Measurements from ENCODE around the gene BBS9.
"Not testable (repeated sequence)": the region's sequence is repeated elsewhere in the genome, so short reads cannot be mapped to it uniquely, and the experiment has no call there.

BBS9 gene

GRCh38 chr7:33503736-33504135 is 374.4 kb downstream of the BBS9 start:
- DNase-seq (ENCODE audit: low read depth), result no peak
- H3K4me3 ChIP-seq (ENCODE audit: low read depth, low read length), result no peak overlapping the region
- no peak for TF ChIP-seq CTCF (IDR thresholded peaks at IDR 0.05; ENCODE audit: control insufficient read depth, extremely low read depth, insufficient read depth)

DNA sequence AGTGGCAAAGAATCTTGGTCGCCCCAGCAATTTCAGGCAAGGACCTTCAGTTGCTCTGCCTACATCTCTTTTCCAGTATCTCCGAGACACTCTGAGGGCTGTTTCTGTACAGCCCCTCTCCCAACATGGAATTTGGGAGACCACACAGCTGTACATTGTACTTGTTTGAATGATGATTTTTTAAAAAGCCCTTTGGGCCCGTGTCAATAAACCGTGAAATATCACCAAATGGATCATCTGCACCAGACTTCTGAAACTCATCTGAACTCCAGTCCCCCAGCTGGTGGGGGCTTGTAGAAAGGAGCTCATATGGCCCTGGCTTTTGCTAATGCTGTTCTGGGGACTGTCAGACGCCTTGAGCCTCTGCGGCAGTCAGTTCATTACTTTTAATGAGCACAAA is 374.9 kb downstream of the BBS9 start:
- DNase-seq (ENCODE audit: low read depth), result no peak
- no peak overlapping the region for H3K4me3 ChIP-seq (ENCODE audit: low read depth, low read length)
- no peak for TF ChIP-seq CTCF (IDR thresholded peaks at IDR 0.05; ENCODE audit: control insufficient read depth, extremely low read depth, insufficient read depth)

- no peak for TF ChIP-seq CTCF (IDR thresholded peaks at IDR 0.05; ENCODE audit: control insufficient read depth, extremely low read depth, insufficient read depth)
- H3K4me3 ChIP-seq (ENCODE audit: low read depth, low read length), result no peak overlapping the region
- DNase-seq (ENCODE audit: low read depth), result no peak
These were observed 379.8 kb downstream of the BBS9 start for GRCh38 chr7:33509206-33509605.

DNA sequence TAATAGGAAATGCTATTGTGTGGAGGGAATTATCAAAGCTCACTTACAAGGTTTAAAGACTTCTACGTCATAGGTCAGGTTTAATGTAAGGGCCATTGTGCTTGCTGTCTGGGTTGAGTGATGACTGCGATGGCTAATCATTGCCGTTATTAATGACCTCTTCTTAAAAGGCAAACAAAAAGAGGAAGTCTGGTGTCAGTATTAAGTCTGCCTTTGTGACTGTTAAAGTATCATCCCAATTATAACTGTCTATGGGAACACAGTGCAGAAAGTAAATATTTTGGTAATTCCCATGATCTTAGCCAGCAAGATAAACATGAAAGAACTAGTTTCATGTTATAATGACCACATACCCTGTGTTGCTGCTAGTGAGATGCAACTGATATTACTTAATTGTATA is 382.4 kb downstream of the BBS9 start:
- no peak overlapping the region for H3K4me3 ChIP-seq (ENCODE audit: low read depth, low read length)
- DNase-seq (ENCODE audit: low read depth), result peak; percentile 90
- no peak for TF ChIP-seq CTCF (IDR thresholded peaks at IDR 0.05; ENCODE audit: control insufficient read depth, extremely low read depth, insufficient read depth)

DNA sequence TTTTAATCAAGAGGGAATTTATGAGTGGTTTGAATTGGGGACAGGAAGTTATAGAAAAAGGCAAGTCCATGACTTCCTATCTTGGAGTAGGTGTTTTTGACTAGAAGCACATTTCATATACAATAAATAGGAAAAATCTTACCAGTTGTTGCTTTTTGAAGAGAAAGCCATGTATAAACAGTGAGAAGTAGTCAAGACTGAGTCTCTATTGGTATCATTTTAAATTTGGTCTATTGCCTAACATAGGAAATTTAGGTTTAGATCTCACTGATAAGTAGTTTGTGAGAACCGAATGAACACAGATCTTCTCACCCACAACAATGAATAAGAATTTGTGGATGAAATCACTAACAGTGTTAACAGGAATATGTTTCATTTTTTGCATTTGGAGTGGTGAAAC is 387.2 kb downstream of the BBS9 start:
- no peak for TF ChIP-seq CTCF (IDR thresholded peaks at IDR 0.05; ENCODE audit: control insufficient read depth, extremely low read depth, insufficient read depth)
- DNase-seq (ENCODE audit: low read depth), result no peak
- no peak overlapping the region for H3K4me3 ChIP-seq (ENCODE audit: low read depth, low read length)

GRCh38 chr7:33517191-33517590 is 387.8 kb downstream of the BBS9 start:
- H3K4me3 ChIP-seq (ENCODE audit: low read depth, low read length), result no peak overlapping the region
- no peak for DNase-seq (ENCODE audit: low read depth)

GRCh38 chr7:33527008-33527407 is 397.6 kb downstream of the BBS9 start:
- not testable (repeated sequence) for H3K4me3 ChIP-seq (ENCODE audit: low read depth, low read length); DNase-seq (ENCODE audit: low read depth)

More at GRCh38 chr7:33517191-33517590, 387.8 kb downstream of the BBS9 start:
- TF ChIP-seq CTCF (IDR thresholded peaks at IDR 0.05; ENCODE audit: control insufficient read depth, extremely low read depth, insufficient read depth), result no peak

DNA sequence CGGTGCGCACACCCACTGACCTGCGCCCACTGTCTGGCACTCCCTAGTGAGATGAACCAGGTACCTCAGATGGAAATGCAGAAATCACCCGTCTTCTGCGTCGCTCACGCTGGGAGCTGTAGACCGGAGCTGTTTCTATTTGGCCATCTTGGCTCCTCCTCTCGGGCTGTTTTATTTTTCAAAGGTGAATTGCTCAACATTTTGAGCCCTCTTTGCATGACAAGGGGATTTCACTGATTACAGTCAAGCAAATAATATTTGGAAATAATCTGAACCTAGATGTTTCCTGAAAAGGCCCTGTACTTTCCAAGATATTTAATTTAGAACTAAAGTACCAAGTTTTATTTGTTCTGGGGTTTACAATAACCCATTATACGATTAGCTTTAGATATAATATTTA is 398.2 kb downstream of the BBS9 start:
- DNase-seq (ENCODE audit: low read depth), result not testable (repeated sequence)

More for the DNA sequence above, 398.2 kb downstream of the BBS9 start:
- H3K4me3 ChIP-seq (ENCODE audit: low read depth, low read length), result not testable (repeated sequence)

All from LNCaP clone FGC (cell line).